HG03025 (cell line): ENCODE measurements around the gene MOB3B.

ENCODE experiments used
- ATAC-seq: cut with Tn5 transposase; IDR thresholded peaks from one replicate; pipeline ENCODE4 v1.9.1; 2021; ENCODE audit warnings: mild to moderate bottlenecking, moderate library complexity; ENCODE audit not compliant: unreplicated experiment, low FRiP score

Gene MOB3B

GRCh38 chr9:27350382-27350976, 179.1 kb downstream of the MOB3B start:
- no peak for ATAC-seq

- ATAC-seq, result no peak
These were observed 179.9 kb downstream of the MOB3B start for GRCh38 chr9:27349698-27350080.

GRCh38 chr9:27348785-27349697, 180.6 kb downstream of the MOB3B start:
- ATAC-seq, result no peak

- no peak for ATAC-seq
These were observed 181.7 kb downstream of the MOB3B start for GRCh38 chr9:27347889-27348288.

GRCh38 chr9:27344776-27345175, 184.8 kb downstream of the MOB3B start:
- ATAC-seq, result no peak

GRCh38 chr9:27341545-27342294, 187.9 kb downstream of the MOB3B start:
- no peak for ATAC-seq

GRCh38 chr9:27340961-27341511, 188.6 kb downstream of the MOB3B start:
- ATAC-seq, result no peak

GRCh38 chr9:27340285-27340674, 189.3 kb downstream of the MOB3B start:
- no peak for ATAC-seq

GRCh38 chr9:27339661-27340284, 189.8 kb downstream of the MOB3B start:
- ATAC-seq, result no peak

- ATAC-seq, result no peak
These were observed 191.1 kb downstream of the MOB3B start for GRCh38 chr9:27338527-27338903.

GRCh38 chr9:27337833-27338526, 191.6 kb downstream of the MOB3B start:
- ATAC-seq, result no peak

- no peak for ATAC-seq
These were observed 192.4 kb downstream of the MOB3B start for GRCh38 chr9:27337236-27337635.

GRCh38 chr9:27336829-27337228, 192.8 kb downstream of the MOB3B start:
- ATAC-seq, result no peak

- no peak for ATAC-seq
These were observed 193.5 kb downstream of the MOB3B start for GRCh38 chr9:27336126-27336525.

GRCh38 chr9:27335075-27335474, 194.5 kb downstream of the MOB3B start:
- ATAC-seq, result no peak

GRCh38 chr9:27333241-27334052, 196.2 kb downstream of the MOB3B start:
- no peak for ATAC-seq

GRCh38 chr9:27331393-27331792, 198.2 kb downstream of the MOB3B start:
- ATAC-seq, result no peak

- no peak for ATAC-seq
These were observed 200.3 kb downstream of the MOB3B start for GRCh38 chr9:27329291-27329690.

- ATAC-seq, result no peak
These were observed 201.1 kb downstream of the MOB3B start for GRCh38 chr9:27328483-27328882.
